Panc1 (cell line): ENCODE data around the gene JADE3. TPM values are rescaled to one million over a fixed set of nuclear protein-coding genes. Genes with fewer than 3 reads are reported as not detected.
A peak's percentile ranks its signal among the peaks of the same experiment; 100 is the strongest.

Source experiments
- ATAC-seq: fragments of 200-7000 bp; cut with Tn5 transposase; 2 replicates; pipeline ENCODE4 v1.9.1; 2020; ENCODE audit warnings: mild to moderate bottlenecking, moderate library complexity
- BruUV-seq: library from RNA; stranded (reverse); fragments of 400-500 nt; replicated peaks from 2 replicates; lab custom pipeline; 2021; lab: Mats Ljungman, UMichigan
- CTCF ChIA-PET: fragments of 300-600 bp; sonication (Branson Sonifier 250); formaldehyde crosslinking; loops from one replicate; lab custom pipeline; 2022; ENCODE audit warnings: antibody characterized with exemption; lab: Charles Lee
- POLR2A ChIA-PET: fragments of 300-600 bp; sonication (Branson Sonifier 250); formaldehyde crosslinking; loops from one replicate; lab custom pipeline; 2022; ENCODE audit warnings: antibody characterized with exemption; lab: Charles Lee
- DNase-seq: peaks from one replicate; pipeline ENCODE4 v3.0.0-alpha.2; 2010; ENCODE audit warnings: low read depth, low spot score
- H3K27ac ChIP-seq: 2 replicates; pipeline ENCODE4 v1.5.1; 2011; ENCODE audit warnings: mild to moderate bottlenecking, low read length, inconsistent platforms
- H3K27me3 ChIP-seq: fragments of 200-500 bp; sonication (Bioruptor generic); 2 replicates; pipeline ENCODE4 v1.6.0; 2014; ENCODE audit warnings: low read length, inconsistent platforms; ENCODE audit not compliant: control insufficient read depth, insufficient read depth
- H3K36me3 ChIP-seq: fragments of 200-500 bp; sonication (Bioruptor generic); 2 replicates; pipeline ENCODE4 v1.5.1; 2014; ENCODE audit warnings: inconsistent platforms, mild to moderate bottlenecking, low read length, moderate library complexity; ENCODE audit not compliant: control insufficient read depth, insufficient read depth
- H3K4me1 ChIP-seq: 2 replicates; pipeline ENCODE4 v1.5.1; 2011; ENCODE audit warnings: inconsistent platforms, mild to moderate bottlenecking, low read length, moderate library complexity; ENCODE audit not compliant: control insufficient read depth, insufficient read depth
- H3K4me3 ChIP-seq, 2 experiments: 2 replicates each; pipeline ENCODE4 v1.5.1; 2011 to 2012; ENCODE audit warnings: low read depth in 2 of 2, low read length in 2 of 2, mild to moderate bottlenecking in 2 of 2, inconsistent platforms in 1 of 2, moderate library complexity in 1 of 2
- H3K9me3 ChIP-seq: fragments of 200-500 bp; sonication (Bioruptor generic); 2 replicates; pipeline ENCODE4 v1.5.1; 2014; ENCODE audit warnings: low read depth, mild to moderate bottlenecking, inconsistent platforms, low read length, moderate library complexity; ENCODE audit not compliant: control insufficient read depth, insufficient read depth
- CTCF ChIP-seq: fragments of 450-650 bp; IDR thresholded peaks from 2 replicates; pipeline ENCODE4 v1.5.1; 2017; ENCODE audit warnings: mild to moderate bottlenecking
- POLR2AphosphoS5 ChIP-seq: IDR thresholded peaks from 2 replicates; pipeline ENCODE4 v1.6.1; 2012; ENCODE audit warnings: mild to moderate bottlenecking, low read depth, low read length, moderate library complexity
- REST ChIP-seq, 2 experiments: IDR thresholded peaks; 2 replicates each; pipeline ENCODE4 v1.6.1; 2011 to 2012; ENCODE audit warnings: low read depth in 2 of 2, control low read depth in 1 of 2, low read length in 1 of 2, mild to moderate bottlenecking in 1 of 2, moderate library complexity in 1 of 2; ENCODE audit not compliant: insufficient read depth in 1 of 2
- SIN3A ChIP-seq: IDR thresholded peaks from 2 replicates; pipeline ENCODE4 v1.6.1; 2012; ENCODE audit warnings: low read depth, mild to moderate bottlenecking, low read length, moderate library complexity, borderline replicate concordance; ENCODE audit not compliant: insufficient read depth
- TCF7L2 ChIP-seq: IDR thresholded peaks from 2 replicates; pipeline ENCODE4 v1.6.1; 2011; ENCODE audit warnings: mild to moderate bottlenecking, low read depth, low read length, inconsistent platforms
- in situ Hi-C: cut with HindIII; loops from 2 replicates; pipeline ENCODE4 v1.10.0; 2016; ENCODE audit warnings: low sequenced_read_pairs, low pct_unique_long_range_greater_than_20kb
- intact Hi-C: fragments of 100-400 bp; cut with micrococcal nuclease; formaldehyde crosslinking; loops from one replicate; pipeline ENCODE4 v1.10.0; 2022; ENCODE audit not compliant: unreplicated experiment
- total RNA-seq: library from RNA; stranded (reverse); gene quantifications from one replicate; pipeline ENCODE4 v1.2.1, GENCODE V29; 2021; ENCODE audit not compliant: unreplicated experiment

Gene JADE3
- total RNA-seq, 1 experiment from 2014 or later = 22.2 TPM

DNA sequence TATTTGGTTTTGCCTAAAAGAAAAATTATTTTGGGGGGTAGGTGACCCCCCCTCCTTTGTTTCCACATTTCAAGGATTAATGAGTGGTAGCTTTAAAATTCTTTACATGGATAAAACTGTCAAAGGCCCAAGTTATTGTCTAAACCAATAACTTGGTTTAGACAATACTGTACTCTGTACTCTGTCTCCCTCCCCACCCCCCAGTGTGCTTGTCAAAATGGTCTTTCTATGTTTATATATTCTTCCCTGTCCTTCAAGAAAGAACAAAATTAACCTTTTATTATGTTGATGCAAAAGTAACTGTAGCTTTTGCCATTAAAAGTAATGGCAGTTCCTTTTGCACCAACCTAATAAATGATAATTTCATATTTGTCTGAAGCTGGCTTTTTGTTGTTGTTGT, 156.5 kb downstream of the JADE3 start:
- in situ Hi-C loops (no loop called here), intact Hi-C loops (no loop called here)
- TF ChIP-seq POLR2AphosphoS5 = no peak
- TF ChIP-seq REST (IDR thresholded peaks at IDR 0.05; ENCODE audit: insufficient read depth in 1 of 2, low read depth in 2 of 2, low read length in 1 of 2) = no peak
- no peak for TF ChIP-seq TCF7L2
- no peak for TF ChIP-seq CTCF
- TF ChIP-seq SIN3A = no peak
- DNase-seq (no peak), ATAC-seq (no peak)
- Histone ChIP-seq H3K9me3 (no peaks in the 10 kb centered on the region), H3K4me3 (no peak overlapping the region), H3K27ac (no peak overlapping the region), H3K4me1 (no peaks in the 10 kb centered on the region), H3K36me3 (no peaks in the 10 kb centered on the region), H3K27me3 (no peaks in the 10 kb centered on the region)
- BruUV-seq = no TSS peak
- ChIA-PET POLR2A (no interaction called here), CTCF (no interaction called here)

- ChIA-PET POLR2A (interaction anchor here (0.6 kb wide), 1 partner anchor 725 kb away, joined by 3 read pairs; no protein-coding TSS in a partner anchor), CTCF (interaction anchor here (0.6 kb wide), 2 partner anchors 48 to 95 kb away, joined by 3 to 10 read pairs; no protein-coding TSS in a partner anchor)
- H3K4me3 ChIP-seq = peak within 1 kb of the TSS; percentile 32 to 51
- H3K27ac ChIP-seq = no peak within 1 kb of the TSS
- no peaks in the 10 kb centered on the region for H3K4me1 ChIP-seq
- no TSS peak for BruUV-seq
- no peaks in the 10 kb centered on the region for H3K36me3 ChIP-seq
- no peaks in the 10 kb centered on the region for H3K9me3 ChIP-seq
- no peak for TF ChIP-seq CTCF
- TF ChIP-seq SIN3A = no peak
- TF ChIP-seq POLR2AphosphoS5 = no peak
- peak; percentile 74 for ATAC-seq
- in situ Hi-C loops = no loop called here
- intact Hi-C loops = no loop called here
- no peak for DNase-seq
- H3K27me3 ChIP-seq = no peaks in the 10 kb centered on the region
Measured at GRCh38 chrX:47078129-47079043, 166.2 kb downstream of the JADE3 start, which contains the start of gene RGN. TSS of gene RGN (plus strand) at chrX:47078443. CDS start at chrX:47081145, 2,702 bp downstream.
